Stimulated activated CD8-positive, alpha-beta memory T cell treated with anti-CD3 and anti-CD28 coated beads, Interleukin-15, amount 100 ng/mL, for 4 hours (primary cell): Measurements from ENCODE around the gene PLXNA4.
"Not testable (repeated sequence)": the region's sequence is repeated elsewhere in the genome, so short reads cannot be mapped to it uniquely, and the experiment has no call there.

Experiments used
- DNase-seq, 2 donors: peaks; one replicate each; pipeline ENCODE4 v3.0.0-alpha.2; 2020; ENCODE audit warnings: low read depth in 2 of 2

Gene PLXNA4

DNA sequence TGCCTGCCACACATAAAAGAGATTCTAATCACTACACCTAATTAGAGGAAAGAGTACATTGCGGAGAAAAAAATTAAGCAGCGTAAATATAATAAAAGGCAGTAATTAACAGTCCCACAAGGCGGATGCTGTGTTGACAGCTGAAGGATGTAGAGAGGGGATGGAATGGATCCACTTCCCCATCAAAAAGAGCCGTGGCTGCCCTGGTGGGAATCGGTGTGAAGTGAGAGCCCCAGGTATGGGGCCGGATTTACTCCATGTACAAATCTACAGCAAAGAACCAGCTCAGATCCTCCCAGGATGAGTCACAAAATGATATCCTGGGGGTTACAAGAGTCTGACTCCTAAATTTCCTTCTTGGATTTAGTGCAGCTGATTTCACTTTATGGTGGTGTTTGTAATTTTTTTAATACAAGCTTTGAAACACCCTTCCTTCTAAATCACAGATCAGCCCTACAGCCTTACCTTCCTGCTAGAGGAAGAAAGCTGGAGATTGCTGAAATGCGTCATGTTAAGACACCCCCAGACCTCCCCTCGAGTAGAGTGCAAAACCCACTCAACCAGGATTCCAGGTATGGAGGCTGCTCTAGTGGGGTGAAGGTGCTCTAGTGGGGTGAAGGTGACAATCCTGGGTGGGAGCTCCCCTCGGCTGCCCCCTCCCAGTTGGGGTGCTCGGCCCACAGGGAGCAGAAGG is 398.4 kb downstream of the PLXNA4 start:
- DNase-seq = no peak

DNA sequence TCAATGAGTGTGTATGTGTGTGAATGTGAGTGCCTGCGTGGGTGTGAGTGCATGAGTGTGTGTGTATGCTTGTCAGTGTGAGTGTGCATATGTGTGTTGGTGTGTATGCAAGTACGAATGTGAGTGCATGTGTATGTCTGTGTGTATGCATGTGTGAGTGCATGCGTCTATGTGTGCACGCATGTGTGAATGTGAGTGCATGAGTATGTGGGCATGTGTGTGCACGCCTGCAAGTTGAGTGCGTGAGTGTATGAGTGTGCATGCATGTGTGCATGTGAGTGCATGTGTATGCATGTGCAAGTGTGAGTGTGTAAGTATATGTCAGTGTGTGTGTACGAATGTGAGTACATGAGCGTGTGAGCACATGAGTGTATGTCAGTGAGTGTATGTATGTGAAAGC is 399.6 kb downstream of the PLXNA4 start:
- no peak for DNase-seq

DNA sequence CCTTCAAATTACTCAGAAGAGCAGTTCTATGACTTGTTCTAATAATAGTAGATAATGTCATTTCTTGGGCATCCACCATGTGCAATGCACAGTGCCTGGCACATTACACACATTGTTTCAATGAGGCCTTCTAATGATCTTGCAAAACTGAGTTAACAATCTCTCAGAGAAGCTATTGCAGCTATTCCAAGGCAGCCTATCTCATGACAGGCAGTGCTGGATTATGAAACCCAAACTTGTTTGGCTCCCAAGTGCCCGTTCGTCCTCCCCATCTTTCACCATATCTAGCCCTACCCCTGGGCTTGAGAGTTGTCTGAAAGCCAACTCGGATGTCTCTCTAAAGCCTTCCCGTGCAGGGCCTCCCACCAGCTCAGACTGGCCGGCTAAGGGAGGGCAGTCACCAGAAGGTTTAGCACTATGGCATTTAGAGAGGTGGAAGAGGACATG is 405.1 kb downstream of the PLXNA4 start:
- no peak for DNase-seq

- no peak for DNase-seq
These were observed 406.5 kb downstream of the PLXNA4 start for GRCh38 chr7:132169730-132170129.

- DNase-seq = no peak
These were observed 408.0 kb downstream of the PLXNA4 start for GRCh38 chr7:132168239-132168638.

- DNase-seq = not testable (repeated sequence)
These were observed 410.6 kb downstream of the PLXNA4 start for GRCh38 chr7:132165695-132166094.

GRCh38 chr7:132164558-132165125 is 411.6 kb downstream of the PLXNA4 start:
- DNase-seq = no peak

DNA sequence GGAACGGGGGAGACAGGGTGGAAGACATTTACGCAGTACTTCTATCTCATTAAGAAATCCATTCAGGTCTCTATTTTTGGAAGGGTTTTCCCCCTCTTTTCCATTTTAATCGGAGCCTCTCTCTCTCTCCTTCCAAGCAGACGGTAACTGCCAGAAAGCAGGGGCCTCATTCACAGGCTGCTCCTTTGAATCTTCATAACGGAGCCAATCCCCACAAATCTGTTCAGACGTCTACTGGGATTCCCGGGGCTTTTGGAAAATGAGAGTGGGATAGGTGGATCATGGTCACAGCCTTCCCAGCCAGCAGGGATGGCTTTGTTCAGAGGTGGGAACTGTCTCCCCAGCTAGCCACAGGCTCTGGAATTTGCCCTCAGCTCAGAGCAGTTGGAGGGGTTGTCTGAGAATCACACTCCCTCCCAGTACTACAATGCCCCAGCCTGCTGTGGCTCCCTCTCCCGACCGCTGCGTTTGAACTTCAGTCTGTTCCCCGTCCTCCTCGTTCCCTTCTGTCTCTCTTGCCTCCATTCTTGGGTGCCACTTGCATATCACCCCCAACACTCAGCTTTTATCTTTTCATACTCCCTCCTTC is 413.6 kb downstream of the PLXNA4 start:
- no peak for DNase-seq

GRCh38 chr7:132161976-132162375 is 414.3 kb downstream of the PLXNA4 start:
- no peak for DNase-seq

GRCh38 chr7:132161533-132161915 is 414.7 kb downstream of the PLXNA4 start:
- no peak for DNase-seq

GRCh38 chr7:132160611-132161532 is 415.4 kb downstream of the PLXNA4 start:
- DNase-seq = no peak

GRCh38 chr7:132158841-132159240 is 417.4 kb downstream of the PLXNA4 start:
- DNase-seq = no peak

- DNase-seq = no peak
These were observed 418.1 kb downstream of the PLXNA4 start for GRCh38 chr7:132158166-132158565.

DNA sequence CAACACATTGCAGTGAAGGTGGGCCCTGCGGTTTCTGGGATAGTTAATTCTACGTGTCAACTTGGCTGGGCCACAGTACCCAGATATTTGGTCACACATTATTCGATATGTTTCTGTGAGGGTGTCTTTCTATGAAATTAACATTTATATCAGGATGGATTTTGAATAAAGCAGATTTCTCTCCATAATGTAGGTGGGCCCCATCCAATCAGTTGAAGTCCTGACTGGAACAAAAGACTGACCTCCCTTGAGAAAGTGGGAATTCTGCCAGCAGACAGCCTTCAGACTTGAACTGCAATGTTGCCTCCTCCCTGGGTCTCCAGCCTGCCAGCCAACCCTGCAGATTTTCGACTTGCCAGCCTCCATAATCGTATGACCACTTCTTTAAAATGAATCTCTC is 420.6 kb downstream of the PLXNA4 start:
- no peak for DNase-seq

DNA sequence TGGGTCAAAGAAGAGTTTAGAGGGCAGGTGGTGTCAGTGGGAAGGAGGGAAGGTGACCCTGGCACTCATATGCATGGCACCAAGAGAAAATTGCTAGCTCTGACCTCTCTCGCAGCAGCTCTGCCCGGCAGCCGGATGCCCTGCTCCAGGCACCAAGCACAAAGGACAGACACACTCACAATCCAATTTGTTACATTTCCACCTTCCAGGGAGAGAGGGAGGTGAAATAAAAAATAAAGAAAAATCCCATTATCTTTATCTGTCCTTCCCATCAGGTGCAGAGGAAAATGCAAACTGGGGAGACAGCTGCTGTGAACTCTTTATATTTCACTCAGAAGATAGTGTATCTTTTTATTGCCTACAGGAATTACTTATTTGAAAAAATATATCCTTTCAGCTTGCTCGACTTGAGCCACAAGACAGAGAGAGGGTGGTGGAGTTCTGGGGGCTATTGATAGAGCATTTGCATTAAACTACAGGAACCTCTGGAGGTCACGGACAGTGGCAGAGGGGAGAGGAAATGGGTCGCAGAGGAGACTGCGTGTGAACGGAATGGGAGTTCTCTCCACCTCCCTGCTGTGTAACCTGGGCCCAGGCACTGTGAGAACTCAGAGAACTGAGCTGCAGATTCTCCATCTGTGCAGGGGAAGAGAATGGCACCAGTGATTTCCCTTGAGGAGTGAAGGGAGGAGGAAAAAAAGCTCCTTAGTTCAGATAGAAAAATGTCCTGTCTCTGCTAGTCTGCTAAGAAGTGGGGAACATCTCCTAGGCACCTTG is 421.4 kb downstream of the PLXNA4 start:
- DNase-seq = no peak

- no peak for DNase-seq
These were observed 422.0 kb downstream of the PLXNA4 start for GRCh38 chr7:132154248-132154647.

- DNase-seq = no peak
These were observed 424.0 kb downstream of the PLXNA4 start for GRCh38 chr7:132152131-132152889.

DNA sequence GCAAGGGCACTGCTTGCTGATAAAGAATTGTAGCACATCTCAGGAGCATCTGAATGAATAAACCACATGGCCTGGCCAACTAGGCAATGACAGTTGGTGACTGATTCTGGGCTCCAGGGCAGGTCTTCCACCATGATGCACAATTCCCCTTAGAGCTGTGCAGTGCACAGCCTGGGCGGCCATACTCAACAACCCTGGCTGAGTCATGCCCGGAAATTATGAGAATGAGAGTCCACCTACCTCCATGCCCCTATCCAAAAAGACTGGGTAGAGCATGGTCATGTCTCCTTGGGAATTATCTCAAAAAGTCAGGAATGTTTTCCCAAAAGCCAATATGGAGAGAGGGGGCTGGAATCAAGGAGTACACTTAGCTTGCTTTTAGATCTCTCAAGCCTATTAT is 425.6 kb downstream of the PLXNA4 start:
- DNase-seq = no peak

- DNase-seq = no peak
These were observed 426.6 kb downstream of the PLXNA4 start for GRCh38 chr7:132149436-132150304.

GRCh38 chr7:132148876-132149275 is 427.4 kb downstream of the PLXNA4 start:
- no peak for DNase-seq
